GM12878 (cell line): Measurements from ENCODE around the gene YPEL3. TPM values are rescaled to one million over a fixed set of nuclear protein-coding genes. Genes with fewer than 3 reads are reported as not detected.

ENCODE experiments used
- BACH1 ChIP-seq: fragments of 450-650 bp; IDR thresholded peaks from 2 replicates; pipeline ENCODE4 v1.6.1; 2017; ENCODE audit warnings: mild to moderate bottlenecking, borderline replicate concordance
- BHLHE40 ChIP-seq, 2 experiments: fragments of 450-650 bp in 1 of 2; IDR thresholded peaks; 2 replicates each; pipeline ENCODE4 v1.6.1; 2011 to 2017; ENCODE audit warnings: low read depth in 2 of 2, borderline replicate concordance in 1 of 2, improper control_type of control experiment in 1 of 2, low read length in 1 of 2, mild to moderate bottlenecking in 1 of 2
- CBFB ChIP-seq: IDR thresholded peaks from 2 replicates; pipeline ENCODE4 v1.6.1; 2016; ENCODE audit warnings: antibody characterized with exemption, low read depth
- CHD2 ChIP-seq: IDR thresholded peaks from 2 replicates; pipeline ENCODE4 v1.6.1; 2011; ENCODE audit warnings: low read depth, low read length, improper control_type of control experiment, borderline replicate concordance
- CREM ChIP-seq: IDR thresholded peaks from 2 replicates; pipeline ENCODE4 v1.6.1; 2014; ENCODE audit warnings: antibody characterized with exemption, low read depth
- ESRRA ChIP-seq: IDR thresholded peaks from 2 replicates; pipeline ENCODE4 v1.6.1; 2012; ENCODE audit warnings: mild to moderate bottlenecking, low read length, improper control_type of control experiment
- EZH2 ChIP-seq: IDR thresholded peaks from 2 replicates; pipeline ENCODE4 v1.6.1; 2012; ENCODE audit warnings: low read depth, mild to moderate bottlenecking, control low read depth, inconsistent platforms, low read length, borderline replicate concordance; ENCODE audit not compliant: control insufficient read depth
- GATAD2B ChIP-seq: fragments of 450-650 bp; conservative IDR thresholded peaks from 2 replicates; pipeline ENCODE4 v1.6.1; 2017; ENCODE audit warnings: low read depth, mild to moderate bottlenecking, moderate library complexity
- HDAC6 ChIP-seq: fragments of 200-600 bp; sonication (generic); IDR thresholded peaks from one replicate; pipeline ENCODE4 v1.8.0; 2017; ENCODE audit warnings: antibody characterized with exemption; ENCODE audit not compliant: unreplicated experiment
- IKZF2 ChIP-seq, 2 experiments: fragments of 450-650 bp; IDR thresholded peaks; 2 replicates each; pipeline ENCODE4 v1.6.1; 2017; ENCODE audit warnings: mild to moderate bottlenecking in 2 of 2, moderate library complexity in 2 of 2
- KLF5 ChIP-seq: fragments of 450-650 bp; IDR thresholded peaks from 2 replicates; pipeline ENCODE4 v1.6.1; 2014; ENCODE audit warnings: mild to moderate bottlenecking; ENCODE audit not compliant: partially characterized antibody
- MAX ChIP-seq: IDR thresholded peaks from 2 replicates; pipeline ENCODE4 v1.6.1; 2012; ENCODE audit warnings: low read depth, low read length, improper control_type of control experiment
- MEF2B ChIP-seq: fragments of 450-650 bp; IDR thresholded peaks from 2 replicates; pipeline ENCODE4 v1.6.1; 2018; ENCODE audit warnings: mild to moderate bottlenecking, moderate library complexity; ENCODE audit not compliant: partially characterized antibody, poor library complexity, severe bottlenecking
- MYB ChIP-seq: fragments of 150-350 bp; IDR thresholded peaks from 2 replicates; pipeline ENCODE4 v1.6.1; 2014; ENCODE audit warnings: mild to moderate bottlenecking, low read depth, low read length, borderline replicate concordance
- MYC ChIP-seq: IDR thresholded peaks from 2 replicates; pipeline ENCODE4 v1.6.1; 2011; ENCODE audit warnings: mild to moderate bottlenecking, low read length, moderate library complexity, inconsistent platforms; ENCODE audit not compliant: insufficient read depth, insufficient replicate concordance, insufficient read length, severe bottlenecking
- NBN ChIP-seq: fragments of 450-650 bp; IDR thresholded peaks from 2 replicates; pipeline ENCODE4 v1.6.1; 2016
- PAX5 ChIP-seq: IDR thresholded peaks from 2 replicates; pipeline ENCODE4 v1.6.1; 2011; ENCODE audit warnings: low read depth, low read length, borderline replicate concordance
- PKNOX1 ChIP-seq: fragments of 450-650 bp; IDR thresholded peaks from 2 replicates; pipeline ENCODE4 v1.6.1; 2016; ENCODE audit warnings: mild to moderate bottlenecking
- POLR2A ChIP-seq: IDR thresholded peaks from 2 replicates; pipeline ENCODE4 v1.6.1; 2011; ENCODE audit warnings: low read depth, mild to moderate bottlenecking, low read length
- RELA ChIP-seq: fragments of 450-650 bp; IDR thresholded peaks from 2 replicates; pipeline ENCODE4 v1.8.0; 2014; ENCODE audit warnings: borderline replicate concordance; ENCODE audit not compliant: partially characterized antibody
- SMAD1 ChIP-seq: fragments of 450-650 bp; IDR thresholded peaks from 2 replicates; pipeline ENCODE4 v1.6.1; 2018; ENCODE audit warnings: mild to moderate bottlenecking, low read depth; ENCODE audit not compliant: partially characterized antibody
- STAT1 ChIP-seq: fragments of 450-650 bp; conservative IDR thresholded peaks from 2 replicates; pipeline ENCODE4 v1.6.1; 2014; ENCODE audit warnings: antibody characterized with exemption, mild to moderate bottlenecking
- SUZ12 ChIP-seq: fragments of 200-600 bp; sonication (generic); IDR thresholded peaks from one replicate; pipeline ENCODE4 v1.6.1; 2018; ENCODE audit warnings: antibody characterized with exemption, mild to moderate bottlenecking; ENCODE audit not compliant: unreplicated experiment
- TCF12 ChIP-seq: IDR thresholded peaks from 2 replicates; pipeline ENCODE4 v1.6.1; 2011; ENCODE audit warnings: low read depth, mild to moderate bottlenecking, low read length
- YY1 ChIP-seq: IDR thresholded peaks from 2 replicates; pipeline ENCODE4 v1.6.1; 2011; ENCODE audit warnings: low read depth, mild to moderate bottlenecking, low read length
- ZBTB40 ChIP-seq: fragments of 450-650 bp; IDR thresholded peaks from 2 replicates; pipeline ENCODE4 v1.6.1; 2016; ENCODE audit warnings: mild to moderate bottlenecking, moderate library complexity, borderline replicate concordance
- polyA plus RNA-seq, 11 experiments: library from polyadenylated mRNA; depleted of rRNA in 4 of 11; unstranded in 6 of 11; stranded (reverse) in 5 of 11; fragments of >200 nt; fragmentation: Nextera tagmentation in 4 of 11; fragmentation: Illumina TruSeq in 1 of 11; extraction: Ambion mirVana in 4 of 11; extraction: Trizol in 1 of 11; gene quantifications; 1 replicate in 1 of 11; 2 replicates in 10 of 11; pipeline versions ENCODE4 v1.2.1 to v1.2.3, GENCODE V29; 2011 to 2016; ENCODE audit warnings: inconsistent platforms in 2 of 11, missing spikeins in 2 of 11, low read depth in 1 of 11
- total RNA-seq, 4 experiments: library from RNA; depleted of rRNA in 3 of 4; stranded (reverse); fragments of >200 nt in 3 of 4; fragmentation: Illumina TruSeq in 1 of 4; extraction: Trizol in 1 of 4; gene quantifications; 2 replicates each; pipeline versions ENCODE4 v1.2.1 to v1.2.3, GENCODE V29; 2013 to 2021

YPEL3 gene
- total and polyA plus RNA-seq, 10 of the 15 experiments (the other 5 are each of a cell fraction or from before 2014, with no cell fraction given): 1.3 to 22.0 (median 12.1) TPM

GRCh38 chr16:30052671-30053372 is 43.2 kb downstream of the YPEL3 start (continued):
- peak; percentile 44; the same call in 1 of the 2 replicates for TF ChIP-seq CBFB
- TF ChIP-seq CREM: 0 out of 2 replicates have a peak, but pooled peaks have one; percentile 18
- peak; percentile 56; the same call in 1 of the 2 replicates for TF ChIP-seq GATAD2B
- TF ChIP-seq MAX: peak; percentile 86
- TF ChIP-seq HDAC6: no peak
- peak in 1 of 2 experiments; percentile 55; a peak in 2 of 4 replicates for TF ChIP-seq BHLHE40 (IDR thresholded peaks at IDR 0.05; ENCODE audit: borderline replicate concordance in 1 of 2, low read depth in 2 of 2, low read length in 1 of 2)
- 0 out of 2 replicates have a peak, but pooled peaks have one; percentile 41 for TF ChIP-seq ZBTB40
- TF ChIP-seq IKZF2 (IDR thresholded peaks at IDR 0.05): peak; percentile 62 to 65; a peak in 3 of 4 replicates
- no peak for TF ChIP-seq STAT1
- peak; percentile 59 for TF ChIP-seq RELA
- TF ChIP-seq CHD2: peak; percentile 73; the same call in 1 of the 2 replicates
- TF ChIP-seq BACH1: peak; percentile 53; the same call in 1 of the 2 replicates
- TF ChIP-seq PKNOX1: peak; percentile 70
- 0 out of 2 replicates have a peak, but pooled peaks have one; percentile 32 for TF ChIP-seq YY1
- peak; percentile 60; the same call in 1 of the 2 replicates for TF ChIP-seq NBN
- no peak for TF ChIP-seq MYC
- peak; percentile 75 for TF ChIP-seq MEF2B
- no peak for TF ChIP-seq ESRRA
- no peak for TF ChIP-seq SMAD1
- TF ChIP-seq EZH2: no peak
- TF ChIP-seq SUZ12: no peak
- TF ChIP-seq PAX5: 0 out of 2 replicates have a peak, but pooled peaks have one; percentile 13
- no peak for TF ChIP-seq TCF12
- peak; percentile 45 for TF ChIP-seq KLF5
- peak; percentile 85 for TF ChIP-seq MYB
- peak; percentile 70 for TF ChIP-seq POLR2A
